Colonic mucosa (tissue), 4 donors: ENCODE results near the gene DZIP1. TPM values are rescaled to one million over a fixed set of nuclear protein-coding genes. Genes with fewer than 3 reads are reported as not detected.

ENCODE experiments used
- DNase-seq: peaks from one replicate; pipeline ENCODE4 v3.0.0-alpha.2; 2020
- H3K27ac ChIP-seq: fragments of 200-600 bp; one replicate; pipeline ENCODE4 v1.8.0; 2021
- H3K27me3 ChIP-seq: fragments of 200-600 bp; one replicate; pipeline ENCODE4 v1.8.0; 2021
- H3K36me3 ChIP-seq: fragments of 200-600 bp; one replicate; pipeline ENCODE4 v1.8.0; 2021
- H3K4me1 ChIP-seq: fragments of 200-600 bp; one replicate; pipeline ENCODE4 v1.8.0; 2021; ENCODE audit warnings: mild to moderate bottlenecking
- H3K4me3 ChIP-seq: fragments of 200-600 bp; one replicate; pipeline ENCODE4 v1.8.0; 2021
- H3K9ac ChIP-seq, 2 donors: one replicate each; pipeline ENCODE4 v1.7.0; 2013; ENCODE audit warnings: control low read depth in 2 of 2, low read depth in 2 of 2, low read length in 2 of 2
- H3K9me3 ChIP-seq: fragments of 200-600 bp; one replicate; pipeline ENCODE4 v1.8.0; 2021
- CTCF ChIP-seq: fragments of 200-600 bp; IDR thresholded peaks from one replicate; pipeline ENCODE4 v1.8.0; 2022; ENCODE audit warnings: antibody characterized with exemption, mild to moderate bottlenecking
- intact Hi-C: fragments of 100-400 bp; cut with DNase I; formaldehyde crosslinking; loops from one replicate; pipeline ENCODE4 v1.14.1; 2022
- total RNA-seq, 2 donors: library from RNA; stranded (reverse); fragmentation: NEBNext Ultra II Directional in 1 of 2; extraction: Animal tissue kit (Norgen Biotek cat#: 25700) in 1 of 2; gene quantifications; one replicate each; pipeline ENCODE4 v1.2.1, GENCODE V29; 2021
- donor health status: healthy.
- donor health status: DM: no; HTN: no; CAD: no.
- donor health status: DM: no; HTN: no; CAD: no.

Gene DZIP1
- total RNA-seq, 2 donors from 2014 or later = 2.2 to 3.6 TPM

- DNase-seq = no peak
- Histone ChIP-seq H3K9ac (no peak overlapping the region), H3K36me3 (no peaks in the 10 kb centered on the region), H3K4me1 (no peaks in the 10 kb centered on the region), H3K9me3 (no peaks in the 10 kb centered on the region), H3K27ac (no peak overlapping the region), H3K27me3 (no peaks in the 10 kb centered on the region), H3K4me3 (no peak overlapping the region)
- TF ChIP-seq CTCF = no peak
- intact Hi-C loops = no loop called here
These were observed 23.5 kb downstream of the DZIP1 start for GRCh38 chr13:95620825-95621498.

- intact Hi-C loops = no loop called here
- Histone ChIP-seq H3K4me1 (no peaks in the 10 kb centered on the region), H3K27ac (no peak overlapping the region), H3K9me3 (no peaks in the 10 kb centered on the region), H3K9ac (no peak overlapping the region), H3K27me3 (no peaks in the 10 kb centered on the region), H3K4me3 (no peak overlapping the region), H3K36me3 (no peaks in the 10 kb centered on the region)
- DNase-seq = peak; percentile 31
- TF ChIP-seq CTCF = no peak
These were observed 24.3 kb downstream of the DZIP1 start for GRCh38 chr13:95620030-95620824.

GRCh38 chr13:95615539-95615938, 29.0 kb downstream of the DZIP1 start:
- H3K27ac ChIP-seq = no peak overlapping the region
- intact Hi-C loops = no loop called here
- H3K9me3 ChIP-seq = no peaks in the 10 kb centered on the region
- no peaks in the 10 kb centered on the region for H3K27me3 ChIP-seq
- no peaks in the 10 kb centered on the region for H3K36me3 ChIP-seq
- no peak overlapping the region for H3K4me3 ChIP-seq
- DNase-seq = no peak
- TF ChIP-seq CTCF = no peak
- H3K9ac ChIP-seq = no peak overlapping the region
- no peaks in the 10 kb centered on the region for H3K4me1 ChIP-seq

GRCh38 chr13:95614641-95615245, 29.8 kb downstream of the DZIP1 start:
- Histone ChIP-seq H3K27ac (no peak overlapping the region), H3K36me3 (no peaks in the 10 kb centered on the region), H3K4me1 (no peaks in the 10 kb centered on the region), H3K9ac (no peak overlapping the region), H3K9me3 (no peaks in the 10 kb centered on the region), H3K27me3 (no peaks in the 10 kb centered on the region), H3K4me3 (no peak overlapping the region)
- no peak for DNase-seq
- intact Hi-C loops = no loop called here
- no peak for TF ChIP-seq CTCF

GRCh38 chr13:95608640-95609323, 35.7 kb downstream of the DZIP1 start:
- no peaks in the 10 kb centered on the region for H3K27me3 ChIP-seq
- no peak for TF ChIP-seq CTCF
- H3K36me3 ChIP-seq = no peaks in the 10 kb centered on the region
- no peak overlapping the region for H3K9ac ChIP-seq
- H3K9me3 ChIP-seq = no peaks in the 10 kb centered on the region
- no peak overlapping the region for H3K27ac ChIP-seq
- no peak overlapping the region for H3K4me3 ChIP-seq
- DNase-seq = no peak
- intact Hi-C loops = no loop called here
- no peaks in the 10 kb centered on the region for H3K4me1 ChIP-seq
